Psoas muscle (tissue), 8 donors: ENCODE results near the gene PCGF3. TPM values are rescaled to one million over a fixed set of nuclear protein-coding genes. Genes with fewer than 3 reads are reported as not detected.
"Not testable (repeated sequence)": the region's sequence is repeated elsewhere in the genome, so short reads cannot be mapped to it uniquely, and the experiment has no call there.

Source experiments
- ATAC-seq, 4 donors: fragments of 200-7000 bp; cut with Tn5 transposase; one replicate each; pipeline ENCODE4 v1.9.1; 2020; ENCODE audit warnings: moderate library complexity in 3 of 4, mild to moderate bottlenecking in 2 of 4
- DNase-seq, 2 donors: peaks; one replicate each; pipeline ENCODE4 v3.0.0-alpha.2; 2020
- H3K27ac ChIP-seq: fragments of 200-600 bp; one replicate; pipeline ENCODE4 v1.8.0; 2022
- H3K27me3 ChIP-seq, 3 donors: fragments of 200-600 bp in 1 of 3; one replicate each; pipeline versions ENCODE4 v1.6.1 to v1.8.0; 2013 to 2022; ENCODE audit warnings: low read length in 2 of 3, mild to moderate bottlenecking in 2 of 3, moderate library complexity in 1 of 3; ENCODE audit not compliant: insufficient read depth in 3 of 3
- H3K36me3 ChIP-seq, 2 donors: fragments of 200-600 bp in 1 of 2; one replicate each; pipeline versions ENCODE4 v1.6.1 to v1.8.0; 2013 to 2022; ENCODE audit warnings: low read depth in 1 of 2, mild to moderate bottlenecking in 1 of 2, moderate library complexity in 1 of 2; ENCODE audit not compliant: insufficient read depth in 1 of 2
- H3K4me1 ChIP-seq: fragments of 200-600 bp; one replicate; pipeline ENCODE4 v1.8.0; 2022
- H3K4me3 ChIP-seq: fragments of 200-600 bp; one replicate; pipeline ENCODE4 v1.8.0; 2022; ENCODE audit warnings: mild to moderate bottlenecking
- H3K9me3 ChIP-seq: fragments of 200-600 bp; one replicate; pipeline ENCODE4 v1.8.0; 2022
- CTCF ChIP-seq: fragments of 200-600 bp; IDR thresholded peaks from one replicate; pipeline ENCODE4 v1.8.0; 2022; ENCODE audit warnings: antibody characterized with exemption
- WGBS, 3 donors: extraction: QIAGEN DNeasy Blood & Tissue Kit; methylation state at CpG; one replicate each; pipeline versions ENCODE4 v1.1.6 to v1.1.7; 2013; 5-methylcytosine and 5-hydroxymethylcytosine counted together
- intact Hi-C, 2 donors: fragments of 100-400 bp; cut with DNase I; formaldehyde crosslinking; loops; one replicate each; pipeline versions ENCODE4 v1.11.0 to v1.14.2; 2022
- polyA plus RNA-seq, 3 donors: library from polyadenylated mRNA; stranded (reverse); fragments of 200-250 nt; gene quantifications; one replicate each; pipeline ENCODE4 v1.2.3, GENCODE V29; 2013
- total RNA-seq, 4 donors: library from RNA; stranded (reverse); fragmentation: NEBNext Ultra II Directional in 2 of 4; extraction: Animal tissue kit (Norgen Biotek cat#: 25700) in 2 of 4; gene quantifications; one replicate each; pipeline versions ENCODE4 v1.2.1 to v1.2.4, GENCODE V29; 2021 to 2023
- donor health status: healthy with polysubstance abuse.
- donor health status: DM: no; HTN: no; CAD: no; lungs with moderate emphysema.
- donor health status: Bipolar disorder and iron deficiency.
- donor health status: healthy.
- donor health status: DM: yes; HTN: yes; CAD: no.
- donor health status: DM: no; HTN: no; CAD: no.
- donor health status: DM: no; HTN: no; CAD: no.
- donor health status: DM: yes; HTN: yes; CAD: no.

Gene PCGF3
- total and polyA plus RNA-seq, 7 donors = 10.9 to 19.2 (median 15.1) TPM

- no peaks in the 10 kb centered on the region for H3K27me3 ChIP-seq
- intact Hi-C loops = loop anchor here in 1 of 2 donors (10.0 kb wide), 1 partner anchor 261 kb away; the partner anchor contains the start of gene SLC26A1
- TF ChIP-seq CTCF = no peak
- H3K36me3 ChIP-seq = peaks cover 12 to 57% of the 10 kb centered on the region in 2 donors
- no peak overlapping the region for H3K27ac ChIP-seq
- DNase-seq = peak in 1 of 2 donors; percentile 36
- no peaks in the 10 kb centered on the region for H3K4me1 ChIP-seq
- H3K4me3 ChIP-seq = no peak overlapping the region
- WGBS, 3 donors = 92 to 95% (median 92%) methylated on average over 18 of the region's 18 CpGs
- H3K9me3 ChIP-seq = no peaks in the 10 kb centered on the region
- no peak for ATAC-seq
Measured at GRCh38 chr4:733631-733980, 28.0 kb downstream of the PCGF3 start.

GRCh38 chr4:734075-734474 is 28.4 kb downstream of the PCGF3 start:
- Histone ChIP-seq H3K27ac (no peak overlapping the region), H3K4me1 (no peaks in the 10 kb centered on the region), H3K4me3 (no peak overlapping the region), H3K36me3 (peaks cover 12 to 62% of the 10 kb centered on the region in 2 donors), H3K27me3 (no peaks in the 10 kb centered on the region), H3K9me3 (no peaks in the 10 kb centered on the region)
- no peak for ATAC-seq
- peak in 1 of 2 donors; percentile 21 for DNase-seq
- TF ChIP-seq CTCF = no peak
- intact Hi-C loops = loop anchor here in 1 of 2 donors (10.0 kb wide), 1 partner anchor 261 kb away; the partner anchor contains the start of gene SLC26A1
- 90 to 96% (median 93%) methylated on average over 9 of the region's 9 CpGs for WGBS, 3 donors

GRCh38 chr4:734951-735350 is 29.3 kb downstream of the PCGF3 start:
- WGBS, 3 donors = 89 to 98% (median 92%) methylated on average over 9 of the region's 9 CpGs
- no peak for ATAC-seq
- no peaks in the 10 kb centered on the region for H3K9me3 ChIP-seq
- intact Hi-C loops = loop anchor here in 1 of 2 donors (10.0 kb wide), 1 partner anchor 260 kb away; the partner anchor contains the start of gene SLC26A1
- no peak for TF ChIP-seq CTCF
- DNase-seq = peak in 1 of 2 donors; percentile 28
- H3K4me1 ChIP-seq = no peaks in the 10 kb centered on the region
- H3K27me3 ChIP-seq = no peaks in the 10 kb centered on the region
- peaks cover 12 to 69% of the 10 kb centered on the region in 2 donors for H3K36me3 ChIP-seq
- no peak overlapping the region for H3K27ac ChIP-seq
- no peak overlapping the region for H3K4me3 ChIP-seq

- intact Hi-C loops = loop anchor here in 1 of 2 donors (10.0 kb wide), 1 partner anchor 259 kb away; the partner anchor contains the start of gene SLC26A1
- Histone ChIP-seq H3K4me3 (no peak overlapping the region), H3K36me3 (peaks cover 12 to 76% of the 10 kb centered on the region in 2 donors), H3K27me3 (no peaks in the 10 kb centered on the region), H3K9me3 (no peaks in the 10 kb centered on the region), H3K4me1 (no peaks in the 10 kb centered on the region), H3K27ac (no peak overlapping the region)
- no peak for TF ChIP-seq CTCF
- peak in 1 of 2 donors; percentile 14 for DNase-seq
- WGBS, 3 donors = 94 to 95% (median 94%) methylated on average over 8 of the region's 8 CpGs
- no peak for ATAC-seq
Measured at GRCh38 chr4:735583-735982, 30.0 kb downstream of the PCGF3 start.

GRCh38 chr4:736561-736960 is 30.9 kb downstream of the PCGF3 start:
- H3K36me3 ChIP-seq = peaks cover 12 to 84% of the 10 kb centered on the region in 2 donors
- 93 to 95% (median 94%) methylated on average over 29 to 31 of the region's 34 CpGs for WGBS, 3 donors

More at GRCh38 chr4:736561-736960, 30.9 kb downstream of the PCGF3 start:
- not testable (repeated sequence) for H3K27me3 ChIP-seq, H3K4me1 ChIP-seq, H3K27ac ChIP-seq, DNase-seq, H3K4me3 ChIP-seq, ATAC-seq, H3K9me3 ChIP-seq
- intact Hi-C loops = loop anchor here in 1 of 2 donors (10.0 kb wide), 1 partner anchor 258 kb away; the partner anchor contains the start of gene SLC26A1
